Trophoblast cell (in vitro differentiated cells and primary cell): ENCODE results near the gene ZNF124.

Experiments
- DNase-seq, 2 donors: peaks; one replicate each; pipeline ENCODE4 v3.0.0-alpha.2; 2016
- H2AFZ ChIP-seq: 2 replicates; pipeline ENCODE4 v1.6.1; 2013; ENCODE audit warnings: low read length, moderate library complexity, mild to moderate bottlenecking; ENCODE audit not compliant: insufficient read depth, poor library complexity
- H2AK5ac ChIP-seq: 2 replicates; pipeline ENCODE4 v1.6.1; 2013; ENCODE audit warnings: mild to moderate bottlenecking, low read length
- H2BK120ac ChIP-seq: 2 replicates; pipeline ENCODE4 v1.6.1; 2013; ENCODE audit warnings: low read length, mild to moderate bottlenecking, moderate library complexity; ENCODE audit not compliant: insufficient read depth, poor library complexity
- H2BK12ac ChIP-seq: 2 replicates; pipeline ENCODE4 v1.6.1; 2013; ENCODE audit warnings: mild to moderate bottlenecking, low read length, moderate library complexity
- H2BK5ac ChIP-seq: 2 replicates; pipeline ENCODE4 v1.6.1; 2013; ENCODE audit warnings: low read length, low read depth, moderate library complexity, mild to moderate bottlenecking; ENCODE audit not compliant: poor library complexity
- H3K14ac ChIP-seq: 2 replicates; pipeline ENCODE4 v1.6.1; 2013; ENCODE audit warnings: mild to moderate bottlenecking, low read length
- H3K18ac ChIP-seq: 2 replicates; pipeline ENCODE4 v1.6.1; 2013; ENCODE audit warnings: mild to moderate bottlenecking, low read length
- H3K23ac ChIP-seq: 2 replicates; pipeline ENCODE4 v1.6.1; 2013; ENCODE audit warnings: low read length
- H3K27ac ChIP-seq: 2 replicates; pipeline ENCODE4 v1.5.1; 2013; ENCODE audit warnings: low read depth, mild to moderate bottlenecking, inconsistent platforms, low read length, moderate library complexity
- H3K27me3 ChIP-seq: 2 replicates; pipeline ENCODE4 v1.6.1; 2013; ENCODE audit warnings: inconsistent platforms, mild to moderate bottlenecking, low read length, moderate library complexity; ENCODE audit not compliant: insufficient read depth
- H3K36me3 ChIP-seq, 2 experiments: 1 replicate in 1 of 2; 2 replicates in 1 of 2; pipeline ENCODE4 v1.6.1; 2013; ENCODE audit warnings: low read length in 2 of 2, mild to moderate bottlenecking in 2 of 2, moderate library complexity in 1 of 2; ENCODE audit not compliant: insufficient read depth in 2 of 2, control insufficient read depth in 1 of 2
- H3K4ac ChIP-seq: 2 replicates; pipeline ENCODE4 v1.6.1; 2013; ENCODE audit warnings: low read depth, mild to moderate bottlenecking, low read length, moderate library complexity
- H3K4me1 ChIP-seq, 2 experiments: 1 replicate in 1 of 2; 2 replicates in 1 of 2; pipeline ENCODE4 v1.6.1; 2013; ENCODE audit warnings: low read length in 2 of 2, mild to moderate bottlenecking in 2 of 2, moderate library complexity in 1 of 2; ENCODE audit not compliant: insufficient read depth in 2 of 2, control insufficient read depth in 1 of 2
- H3K4me2 ChIP-seq: 2 replicates; pipeline ENCODE4 v1.6.1; 2013; ENCODE audit warnings: inconsistent platforms, mild to moderate bottlenecking, low read length, moderate library complexity
- H3K4me3 ChIP-seq: 2 replicates; pipeline ENCODE4 v1.5.1; 2013; ENCODE audit warnings: mild to moderate bottlenecking, low read depth, low read length, inconsistent platforms
- H3K79me1 ChIP-seq: one replicate; pipeline ENCODE4 v1.6.1; 2013; ENCODE audit warnings: low read length
- H3K79me2 ChIP-seq: 2 replicates; pipeline ENCODE4 v1.6.1; 2013; ENCODE audit warnings: low read length, mild to moderate bottlenecking; ENCODE audit not compliant: control insufficient read depth, insufficient read depth, poor library complexity
- H3K9ac ChIP-seq: 2 replicates; pipeline ENCODE4 v1.6.1; 2013; ENCODE audit warnings: mild to moderate bottlenecking, low read length
- H3K9me3 ChIP-seq: 2 replicates; pipeline ENCODE4 v1.6.1; 2013; ENCODE audit warnings: low read depth, mild to moderate bottlenecking, control low read depth, inconsistent platforms, low read length; ENCODE audit not compliant: insufficient read depth
- H4K12ac ChIP-seq: 2 replicates; pipeline ENCODE4 v1.6.1; 2013; ENCODE audit warnings: low read depth, mild to moderate bottlenecking, low read length, moderate library complexity
- H4K8ac ChIP-seq: 2 replicates; pipeline ENCODE4 v1.6.1; 2013; ENCODE audit warnings: low read depth, mild to moderate bottlenecking, low read length, moderate library complexity
- H4K91ac ChIP-seq: one replicate; pipeline ENCODE4 v1.6.1; 2013; ENCODE audit warnings: low read depth, mild to moderate bottlenecking, low read length, moderate library complexity
- WGBS: extraction: QIAGEN DNeasy Blood & Tissue Kit; methylation state at CpG from one replicate; pipeline ENCODE4 v1.1.7; 2013; ENCODE audit warnings: missing lambda C conversion rate; ENCODE audit not compliant: insufficient read length, insufficient coverage; ENCODE audit errors: extremely low coverage; 5-methylcytosine and 5-hydroxymethylcytosine counted together

Gene ZNF124

GRCh38 chr1:247182994-247183393 is 11.2 kb upstream of the ZNF124 start:
- Histone ChIP-seq H3K4me2 (no peak overlapping the region), H2BK12ac (no peak overlapping the region), H4K8ac (no peak overlapping the region), H2BK5ac (no peak overlapping the region), H3K36me3 (peaks cover 3 to 7% of the 10 kb centered on the region in 2 experiments), H3K79me1 (no peaks in the 10 kb centered on the region), H3K9ac (no peak overlapping the region), H2AK5ac (no peak overlapping the region), H4K12ac (no peak overlapping the region), H3K27me3 (no peaks in the 10 kb centered on the region), H3K4ac (no peak overlapping the region), H3K9me3 (peaks cover 7% of the 10 kb centered on the region), H2AFZ (no peak overlapping the region), H3K4me1 (no peaks in the 10 kb centered on the region), H3K18ac (no peak overlapping the region), H3K23ac (no peak overlapping the region), H3K79me2 (no peaks in the 10 kb centered on the region), H4K91ac (no peak overlapping the region), H3K27ac (no peak overlapping the region), H3K4me3 (no peak overlapping the region), H3K14ac (no peak overlapping the region), H2BK120ac (no peak overlapping the region)
- WGBS: no CpG with 5 or more reads among the region's 7 CpGs
- DNase-seq: no peak

GRCh38 chr1:247180581-247180980 is 8.8 kb upstream of the ZNF124 start:
- no peak for DNase-seq
- H2AFZ ChIP-seq: no peak overlapping the region
- no peak overlapping the region for H2BK12ac ChIP-seq
- no peaks in the 10 kb centered on the region for H3K4me1 ChIP-seq
- H2BK120ac ChIP-seq: no peak overlapping the region
- H3K4me2 ChIP-seq: no peak overlapping the region
- H4K12ac ChIP-seq: no peak overlapping the region
- H3K9ac ChIP-seq: no peak overlapping the region
- H4K91ac ChIP-seq: no peak overlapping the region
- H3K4me3 ChIP-seq: no peak overlapping the region
- H3K27ac ChIP-seq: no peak overlapping the region
- no peak overlapping the region for H2AK5ac ChIP-seq
- no peak overlapping the region for H3K23ac ChIP-seq
- H3K14ac ChIP-seq: no peak overlapping the region
- H3K36me3 ChIP-seq: peaks cover 3 to 7% of the 10 kb centered on the region in 2 experiments
- no peak overlapping the region for H3K4ac ChIP-seq
- no peaks in the 10 kb centered on the region for H3K27me3 ChIP-seq
- no peak overlapping the region for H4K8ac ChIP-seq
- peaks cover 7% of the 10 kb centered on the region for H3K9me3 ChIP-seq
- H2BK5ac ChIP-seq: no peak overlapping the region
- no CpG with 5 or more reads among the region's 5 CpGs for whole genome bisulfite sequencing
- H3K79me2 ChIP-seq: no peaks in the 10 kb centered on the region
- no peaks in the 10 kb centered on the region for H3K79me1 ChIP-seq
- H3K18ac ChIP-seq: no peak overlapping the region

- H2BK120ac ChIP-seq: no peak overlapping the region
- H4K12ac ChIP-seq: no peak overlapping the region
- H3K4me2 ChIP-seq: no peak overlapping the region
- no peak overlapping the region for H3K4ac ChIP-seq
- no peaks in the 10 kb centered on the region for H3K79me1 ChIP-seq
- H3K4me1 ChIP-seq: no peaks in the 10 kb centered on the region
- no peak overlapping the region for H3K27ac ChIP-seq
- H3K14ac ChIP-seq: no peak overlapping the region
- no peak overlapping the region for H3K9ac ChIP-seq
- H2AFZ ChIP-seq: no peak overlapping the region
- no peaks in the 10 kb centered on the region for H3K36me3 ChIP-seq
- H4K8ac ChIP-seq: no peak overlapping the region
- H3K9me3 ChIP-seq: no peaks in the 10 kb centered on the region
- H3K79me2 ChIP-seq: no peaks in the 10 kb centered on the region
- H2BK12ac ChIP-seq: no peak overlapping the region
- H2BK5ac ChIP-seq: no peak overlapping the region
- H3K18ac ChIP-seq: no peak overlapping the region
- H3K23ac ChIP-seq: no peak overlapping the region
- H2AK5ac ChIP-seq: no peak overlapping the region
- no peak overlapping the region for H3K4me3 ChIP-seq
- no peak overlapping the region for H4K91ac ChIP-seq
- no peaks in the 10 kb centered on the region for H3K27me3 ChIP-seq
- no peak for DNase-seq
Observed at GRCh38 chr1:247177755-247178154, 5.9 kb upstream of the ZNF124 start.

GRCh38 chr1:247175458-247175857 is 3.6 kb upstream of the ZNF124 start:
- H3K23ac ChIP-seq: no peak overlapping the region
- DNase-seq: no peak
- H3K4me2 ChIP-seq: no peak overlapping the region
- no peak overlapping the region for H4K8ac ChIP-seq
- H3K79me1 ChIP-seq: no peaks in the 10 kb centered on the region
- H3K9me3 ChIP-seq: no peaks in the 10 kb centered on the region
- H2BK120ac ChIP-seq: no peak overlapping the region
- no peak overlapping the region for H2AFZ ChIP-seq
- no peaks in the 10 kb centered on the region for H3K4me1 ChIP-seq
- H3K4ac ChIP-seq: no peak overlapping the region
- H2AK5ac ChIP-seq: no peak overlapping the region
- no peak overlapping the region for H3K14ac ChIP-seq
- H3K79me2 ChIP-seq: no peaks in the 10 kb centered on the region
- no peaks in the 10 kb centered on the region for H3K27me3 ChIP-seq
- H3K4me3 ChIP-seq: no peak overlapping the region
- no CpG with 5 or more reads among the region's 5 CpGs for WGBS
- no peak overlapping the region for H2BK12ac ChIP-seq
- no peaks in the 10 kb centered on the region for H3K36me3 ChIP-seq
- H3K27ac ChIP-seq: no peak overlapping the region
- no peak overlapping the region for H3K9ac ChIP-seq
- H4K12ac ChIP-seq: no peak overlapping the region
- no peak overlapping the region for H2BK5ac ChIP-seq
- no peak overlapping the region for H4K91ac ChIP-seq
- no peak overlapping the region for H3K18ac ChIP-seq
